ENCODE measurements around the gene SORCS2. TPM values are rescaled to one million over a fixed set of nuclear protein-coding genes. Genes with fewer than 3 reads are reported as not detected.

Gene SORCS2
- total and polyA plus RNA-seq, 2 donors (not counting 1 experiment from before 2014, with no cell fraction given), result not detected

GRCh38 chr4:7190691-7191545 is 1.4 kb upstream of the SORCS2 start:
- H3K36me3 ChIP-seq (replicated peaks in 1 of 2; ENCODE audit: control extremely low read depth in 1 of 2, control insufficient read depth in 1 of 2, extremely low read depth in 1 of 2, insufficient read depth in 2 of 2, low read length in 1 of 2), result no peaks in the 10 kb centered on the region
- Mint-ChIP-seq H3K9me3 (ENCODE audit: insufficient read depth) (no peaks in the 10 kb centered on the region), H3K4me3 (no peak overlapping the region), H3K27me3 (peaks cover 53% of the 10 kb centered on the region), H3K4me1 (no peaks in the 10 kb centered on the region), H3K27ac (no peak overlapping the region)
- TF ChIP-seq CTCF (IDR thresholded peaks at IDR 0.05) (no peak), EZH2 (IDR thresholded peaks at IDR 0.05; ENCODE audit: borderline replicate concordance, insufficient read depth, low read depth, low read length, poor library complexity, severe bottlenecking) (no peak)
- H3K9ac ChIP-seq (ENCODE audit: low read length), result no peak overlapping the region
- H3K27ac ChIP-seq (ENCODE audit: low read length in 2 of 2), result no peak overlapping the region
- ChIA-PET POLR2A (no interaction called here), CTCF (no interaction called here)
- H2AFZ ChIP-seq (ENCODE audit: insufficient read depth, low read depth, low read length, poor library complexity, severe bottlenecking), result no peak overlapping the region
- intact Hi-C loops (cut with micrococcal nuclease), result no loop called here
- H3K79me2 ChIP-seq (ENCODE audit: control insufficient read depth, insufficient read depth, low read length), result no peaks in the 10 kb centered on the region
- H3K27me3 ChIP-seq (replicated peaks in 1 of 4; ENCODE audit: control extremely low read depth in 1 of 4, control insufficient read depth in 3 of 4, insufficient read depth in 4 of 4, low read length in 3 of 4), result peaks cover 0 to 36% (median 6%) of the 10 kb centered on the region in 4 experiments
- WGBS (ENCODE audit: insufficient coverage), result 52% methylated on average over 3 of the region's 11 CpGs
- H4K20me1 ChIP-seq (ENCODE audit: control insufficient read depth, insufficient read depth, low read length, poor library complexity, severe bottlenecking), result no peaks in the 10 kb centered on the region
- H3K4me3 ChIP-seq (ENCODE audit: control extremely low read depth in 1 of 5, extremely low read depth in 1 of 5, insufficient read depth in 1 of 5, low read depth in 2 of 5, low read length in 4 of 5), result no peak overlapping the region
- H3K9me3 ChIP-seq (ENCODE audit: control extremely low read depth in 1 of 3, control insufficient read depth in 2 of 3, insufficient read depth in 1 of 3, low read length in 2 of 3), result peaks cover 0 to 3% (median 0%) of the 10 kb centered on the region in 3 donors
- peaks cover 0 to 5% of the 10 kb centered on the region in 2 donors for H3K4me1 ChIP-seq (ENCODE audit: control insufficient read depth in 2 of 2, insufficient read depth in 2 of 2, low read length in 2 of 2)
- ATAC-seq (ENCODE audit: low read depth) (no peak), DNase-seq (no peak)
- H3K4me2 ChIP-seq (replicated peaks; ENCODE audit: low read depth, low read length, poor library complexity, severe bottlenecking), result no peak overlapping the region

- Histone ChIP-seq H3K9me3 (ENCODE audit: control extremely low read depth in 1 of 3, control insufficient read depth in 2 of 3, insufficient read depth in 1 of 3, low read length in 2 of 3) (peaks cover 0 to 3% (median 0%) of the 10 kb centered on the region in 3 donors), H4K20me1 (ENCODE audit: control insufficient read depth, insufficient read depth, low read length, poor library complexity, severe bottlenecking) (no peaks in the 10 kb centered on the region), H3K4me3 (ENCODE audit: control extremely low read depth in 1 of 5, extremely low read depth in 1 of 5, insufficient read depth in 1 of 5, low read depth in 2 of 5, low read length in 4 of 5) (no peak overlapping the region), H3K4me2 (replicated peaks; ENCODE audit: low read depth, low read length, poor library complexity, severe bottlenecking) (no peak overlapping the region), H2AFZ (ENCODE audit: insufficient read depth, low read depth, low read length, poor library complexity, severe bottlenecking) (no peak overlapping the region), H3K4me1 (ENCODE audit: control insufficient read depth in 2 of 2, insufficient read depth in 2 of 2, low read length in 2 of 2) (peaks cover 0 to 5% of the 10 kb centered on the region in 2 donors), H3K9ac (ENCODE audit: low read length) (no peak overlapping the region), H3K36me3 (replicated peaks in 1 of 2; ENCODE audit: control extremely low read depth in 1 of 2, control insufficient read depth in 1 of 2, extremely low read depth in 1 of 2, insufficient read depth in 2 of 2, low read length in 1 of 2) (no peaks in the 10 kb centered on the region), H3K27me3 (replicated peaks in 1 of 4; ENCODE audit: control extremely low read depth in 1 of 4, control insufficient read depth in 3 of 4, insufficient read depth in 4 of 4, low read length in 3 of 4) (peaks cover 0 to 36% (median 7%) of the 10 kb centered on the region in 4 experiments), H3K27ac (ENCODE audit: low read length in 2 of 2) (no peak overlapping the region), H3K79me2 (ENCODE audit: control insufficient read depth, insufficient read depth, low read length) (no peaks in the 10 kb centered on the region)
- TF ChIP-seq CTCF (IDR thresholded peaks at IDR 0.05) (no peak), EZH2 (IDR thresholded peaks at IDR 0.05; ENCODE audit: borderline replicate concordance, insufficient read depth, low read depth, low read length, poor library complexity, severe bottlenecking) (no peak)
- H3K4me1 Mint-ChIP-seq, result no peaks in the 10 kb centered on the region
- ChIA-PET POLR2A (no interaction called here), CTCF (no interaction called here)
- no peak for ATAC-seq (ENCODE audit: low read depth)
- intact Hi-C loops (cut with micrococcal nuclease), result no loop called here
- no peak overlapping the region for H3K4me3 Mint-ChIP-seq
- peaks cover 60% of the 10 kb centered on the region for H3K27me3 Mint-ChIP-seq
- WGBS (ENCODE audit: insufficient coverage), result 71% methylated on average over 21 of the region's 22 CpGs
- H3K9me3 Mint-ChIP-seq (ENCODE audit: insufficient read depth), result no peaks in the 10 kb centered on the region
- DNase-seq, result no peak
- H3K27ac Mint-ChIP-seq, result no peak overlapping the region
These were observed 639 bp upstream of the SORCS2 start for GRCh38 chr4:7191546-7192251.
